H9 (cell line): Measurements from ENCODE around the gene HCK. TPM values are rescaled to one million over a fixed set of nuclear protein-coding genes. Genes with fewer than 3 reads are reported as not detected.
A peak's percentile ranks its signal among the peaks of the same experiment; 100 is the strongest.

Experiments
- DNase-seq: peaks from one replicate; pipeline ENCODE4 v3.0.0-alpha.2; 2017
- H2AFZ ChIP-seq: one replicate; pipeline ENCODE4 v1.6.1; 2013; ENCODE audit warnings: mild to moderate bottlenecking, low read length, control low read depth, moderate library complexity
- H2AK5ac ChIP-seq: 2 replicates; pipeline ENCODE4 v1.6.1; 2013; ENCODE audit warnings: low read length, control low read depth, mixed read lengths; ENCODE audit not compliant: insufficient read length
- H2BK120ac ChIP-seq: one replicate; pipeline ENCODE4 v1.6.1; 2013; ENCODE audit warnings: low read depth, mild to moderate bottlenecking, low read length, control low read depth, inconsistent platforms; ENCODE audit not compliant: poor library complexity, severe bottlenecking
- H2BK12ac ChIP-seq: 2 replicates; pipeline ENCODE4 v1.6.1; 2013; ENCODE audit warnings: low read length, control low read depth, mixed read lengths, low read depth; ENCODE audit not compliant: insufficient read length
- H2BK15ac ChIP-seq: 2 replicates; pipeline ENCODE4 v1.6.1; 2013; ENCODE audit warnings: low read depth, low read length, control low read depth
- H2BK20ac ChIP-seq: one replicate; pipeline ENCODE4 v1.6.1; 2013; ENCODE audit warnings: low read depth, mild to moderate bottlenecking, low read length, control low read depth, inconsistent platforms; ENCODE audit not compliant: poor library complexity, severe bottlenecking
- H2BK5ac ChIP-seq: 2 replicates; pipeline ENCODE4 v1.6.1; 2013; ENCODE audit warnings: low read length, control low read depth, mixed read lengths; ENCODE audit not compliant: insufficient read length
- H3K14ac ChIP-seq: 2 replicates; pipeline ENCODE4 v1.6.1; 2013; ENCODE audit warnings: low read length, control low read depth; ENCODE audit not compliant: insufficient read depth
- H3K18ac ChIP-seq: 2 replicates; pipeline ENCODE4 v1.6.1; 2013; ENCODE audit warnings: low read depth, mild to moderate bottlenecking, mixed read lengths, low read length, control low read depth; ENCODE audit not compliant: insufficient read length
- H3K23ac ChIP-seq: 2 replicates; pipeline ENCODE4 v1.6.1; 2013; ENCODE audit warnings: low read length, control low read depth, mixed read lengths, low read depth; ENCODE audit not compliant: insufficient read length
- H3K23me2 ChIP-seq: 2 replicates; pipeline ENCODE4 v1.6.1; 2013; ENCODE audit warnings: low read depth, mild to moderate bottlenecking, mixed read lengths, low read length, control low read depth; ENCODE audit not compliant: insufficient read length, poor library complexity, severe bottlenecking
- H3K27ac ChIP-seq: 2 replicates; pipeline ENCODE4 v1.5.1; 2013; ENCODE audit warnings: low read length, control low read depth, mixed read lengths, low read depth; ENCODE audit not compliant: insufficient read length
- H3K27me3 ChIP-seq: 2 replicates; pipeline ENCODE4 v1.6.1; 2013; ENCODE audit warnings: low read length, control low read depth, inconsistent platforms; ENCODE audit not compliant: insufficient read depth
- H3K4ac ChIP-seq: 2 replicates; pipeline ENCODE4 v1.6.1; 2013; ENCODE audit warnings: low read depth, mild to moderate bottlenecking, control low read depth, inconsistent platforms, low read length, moderate library complexity
- H3K4me1 ChIP-seq: 2 replicates; pipeline ENCODE4 v1.6.1; 2013; ENCODE audit warnings: low read length, control low read depth, inconsistent platforms; ENCODE audit not compliant: insufficient read depth
- H3K4me2 ChIP-seq: 2 replicates; pipeline ENCODE4 v1.6.1; 2013; ENCODE audit warnings: low read length, control low read depth, mixed read lengths; ENCODE audit not compliant: insufficient read length, insufficient read depth
- H3K56ac ChIP-seq: 2 replicates; pipeline ENCODE4 v1.6.1; 2013; ENCODE audit warnings: low read depth, mild to moderate bottlenecking, mixed read lengths, low read length, control low read depth; ENCODE audit not compliant: insufficient read length
- H3K79me1 ChIP-seq: 2 replicates; pipeline ENCODE4 v1.6.1; 2013; ENCODE audit warnings: low read depth, mild to moderate bottlenecking, moderate library complexity, low read length, control low read depth, inconsistent platforms; ENCODE audit not compliant: insufficient read depth, poor library complexity, severe bottlenecking
- H3K79me2 ChIP-seq: 2 replicates; pipeline ENCODE4 v1.6.1; 2013; ENCODE audit warnings: low read length, control low read depth, inconsistent platforms; ENCODE audit not compliant: insufficient read depth
- H3K9ac ChIP-seq: 2 replicates; pipeline ENCODE4 v1.6.1; 2013; ENCODE audit warnings: low read length, control low read depth, mixed read lengths; ENCODE audit not compliant: insufficient read length; ENCODE audit errors: extremely low read depth
- H3K9me3 ChIP-seq: one replicate; pipeline ENCODE4 v1.6.1; 2013; ENCODE audit warnings: low read depth, low read length, inconsistent platforms; ENCODE audit not compliant: control insufficient read depth
- H3T11ph ChIP-seq: one replicate; pipeline ENCODE4 v1.6.1; 2013; ENCODE audit warnings: mild to moderate bottlenecking, low read length, control low read depth, inconsistent platforms
- H4K20me1 ChIP-seq: one replicate; pipeline ENCODE4 v1.6.1; 2013; ENCODE audit not compliant: control insufficient read depth, insufficient read length, insufficient read depth
- H4K5ac ChIP-seq: 2 replicates; pipeline ENCODE4 v1.6.1; 2013; ENCODE audit warnings: low read depth, mild to moderate bottlenecking, mixed read lengths, low read length, control low read depth; ENCODE audit not compliant: insufficient read length
- H4K8ac ChIP-seq: replicated peaks from 2 replicates; pipeline ENCODE4 v1.6.1; 2013; ENCODE audit warnings: low read length, control low read depth, mixed read lengths, low read depth; ENCODE audit not compliant: insufficient read length
- H4K91ac ChIP-seq: 2 replicates; pipeline ENCODE4 v1.6.1; 2013; ENCODE audit warnings: low read depth, mild to moderate bottlenecking, moderate library complexity, mixed read lengths, low read length, control low read depth; ENCODE audit not compliant: insufficient read length
- H3K27ac Mint-ChIP-seq, 3 experiments: 2 replicates in 2 of 3; 3 replicates in 1 of 3; pipeline ENCODE4 v1.8.0; 2020 to 2021; ENCODE audit warnings: mixed read lengths in 3 of 3, mild to moderate bottlenecking in 1 of 3, moderate library complexity in 1 of 3
- H3K27me3 Mint-ChIP-seq: 2 replicates; pipeline ENCODE4 v1.8.0; 2021; ENCODE audit warnings: low read depth, mild to moderate bottlenecking, moderate library complexity, mixed read lengths
- H3K36me3 Mint-ChIP-seq, 3 experiments: 2 replicates in 2 of 3; 3 replicates in 1 of 3; pipeline ENCODE4 v1.8.0; 2020 to 2021; ENCODE audit warnings: low read depth in 3 of 3, mixed read lengths in 3 of 3; ENCODE audit not compliant: insufficient read depth in 1 of 3
- H3K4me1 Mint-ChIP-seq, 2 experiments: 2 replicates each; pipeline ENCODE4 v1.8.0; 2020; ENCODE audit warnings: mixed read lengths in 2 of 2
- H3K4me3 Mint-ChIP-seq, 2 experiments: 2 replicates in 1 of 2; 3 replicates in 1 of 2; pipeline ENCODE4 v1.8.0; 2020 to 2021; ENCODE audit warnings: mild to moderate bottlenecking in 2 of 2, mixed read lengths in 2 of 2, moderate library complexity in 1 of 2
- H3K9me3 Mint-ChIP-seq, 2 experiments: 2 replicates in 1 of 2; 3 replicates in 1 of 2; pipeline ENCODE4 v1.8.0; 2020; ENCODE audit warnings: mild to moderate bottlenecking in 2 of 2, mixed read lengths in 2 of 2, moderate library complexity in 1 of 2
- CTCF ChIP-seq: fragments of 200-600 bp; sonication (generic); conservative IDR thresholded peaks from 3 replicates; pipeline ENCODE4 v1.8.0; 2021; ENCODE audit warnings: antibody characterized with exemption, mild to moderate bottlenecking
- WGBS: extraction: QIAGEN DNeasy Blood & Tissue Kit; methylation state at CpG from one replicate; pipeline ENCODE4 v1.1.7; 2013; ENCODE audit warnings: missing lambda C conversion rate, low lambda C conversion rate, mixed read lengths; ENCODE audit not compliant: insufficient read length; ENCODE audit errors: extremely low coverage; 5-methylcytosine and 5-hydroxymethylcytosine counted together
- total RNA-seq: library from RNA; stranded (reverse); gene quantifications from 2 replicates; pipeline ENCODE4 v1.2.1, GENCODE V29; 2021

Gene HCK
- total RNA-seq, 1 experiment from 2014 or later, result 1.7 TPM

- Histone ChIP-seq H3K27ac (no peak overlapping the region), H3K4ac (no peak overlapping the region), H3K23me2 (no peaks in the 10 kb centered on the region), H4K8ac (no peak overlapping the region), H3K56ac (no peak overlapping the region), H2AK5ac (no peak overlapping the region), H2BK20ac (no peak overlapping the region), H3K23ac (no peak overlapping the region), H3K9me3 (no peaks in the 10 kb centered on the region), H4K91ac (no peak overlapping the region), H2BK12ac (no peak overlapping the region), H3K4me2 (no peak overlapping the region), H3K4me1 (no peaks in the 10 kb centered on the region; the same call in 1 of the 2 replicates), H3K79me1 (peaks cover 2% of the 10 kb centered on the region), H4K20me1 (no peaks in the 10 kb centered on the region), H3K9ac (no peak overlapping the region), H2BK15ac (no peak overlapping the region), H3K18ac (no peak overlapping the region), H2BK5ac (no peak overlapping the region), H3K27me3 (no peaks in the 10 kb centered on the region), H3T11ph (no peak overlapping the region), H2AFZ (no peak overlapping the region), H3K79me2 (peaks cover under 1% of the 10 kb centered on the region; the same call in 1 of the 2 replicates), H4K5ac (no peak overlapping the region), H2BK120ac (no peak overlapping the region), H3K14ac (no peak overlapping the region)
- Mint-ChIP-seq H3K4me3 (no peak overlapping the region), H3K36me3 (peaks cover 16 to 24% (median 17%) of the 10 kb centered on the region in 3 experiments), H3K4me1 (peaks cover 12 to 14% of the 10 kb centered on the region in 2 experiments), H3K9me3 (peaks cover 9 to 11% of the 10 kb centered on the region in 2 experiments), H3K27me3 (no peaks in the 10 kb centered on the region; the same call in 1 of the 2 replicates), H3K27ac (0 out of 7 replicates have a peak overlapping the region, but pooled peaks of 1 of the 3 experiments have one; percentile 41)
- DNase-seq, result no peak
- WGBS, result no CpG with 5 or more reads among the region's 5 CpGs
- no peak for TF ChIP-seq CTCF
These were observed 73.5 kb downstream of the HCK start for GRCh38 chr20:32125506-32125905.
